GM13977 (cell line): ENCODE data around the gene GNAQ.
A peak's percentile ranks its signal among the peaks of the same experiment; 100 is the strongest.

ENCODE experiments used
- DNase-seq: peaks from one replicate; pipeline ENCODE4 v3.0.0; 2012; ENCODE audit warnings: low spot score
- in situ Hi-C: fragments of 300-500 bp; cut with MboI; formaldehyde crosslinking; loops from one replicate; pipeline ENCODE4 v1.12.0; 2022; ENCODE audit warnings: low sequenced_read_pairs, low pct_unique_long_range_greater_than_20kb, mixed read lengths, inconsistent platforms; ENCODE audit not compliant: unreplicated experiment
- TF ChIP-seq, protein P1 (sequence below): IDR thresholded peaks from 2 replicates; pipeline ENCODE4 v1.5.1; 2012; ENCODE audit warnings: mild to moderate bottlenecking, control low read depth; ENCODE audit not compliant: insufficient read depth; ENCODE audit errors: extremely low read depth, missing control alignments

The GNAQ gene

DNA sequence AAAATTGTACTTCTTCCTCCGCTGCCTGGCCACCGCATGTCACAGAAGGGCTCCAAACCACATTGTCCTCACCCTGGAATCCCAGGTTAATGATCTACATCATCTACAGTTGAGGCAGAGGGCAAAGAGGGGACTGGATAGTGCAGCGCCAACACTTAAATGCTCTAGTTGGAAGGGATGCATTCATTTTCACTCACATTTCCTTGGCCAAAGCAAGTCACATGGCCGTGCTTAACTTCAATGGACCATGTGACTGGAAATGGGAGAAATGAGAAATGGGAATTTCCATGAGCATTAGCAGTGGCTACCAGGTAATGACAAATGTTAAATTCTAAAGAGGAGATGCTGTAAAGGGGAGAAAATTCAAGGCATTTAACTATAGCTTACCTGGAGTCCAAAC, 13.3 kb upstream of the GNAQ start:
- in situ Hi-C loops, result no loop called here
- TF ChIP-seq, protein P1, sequence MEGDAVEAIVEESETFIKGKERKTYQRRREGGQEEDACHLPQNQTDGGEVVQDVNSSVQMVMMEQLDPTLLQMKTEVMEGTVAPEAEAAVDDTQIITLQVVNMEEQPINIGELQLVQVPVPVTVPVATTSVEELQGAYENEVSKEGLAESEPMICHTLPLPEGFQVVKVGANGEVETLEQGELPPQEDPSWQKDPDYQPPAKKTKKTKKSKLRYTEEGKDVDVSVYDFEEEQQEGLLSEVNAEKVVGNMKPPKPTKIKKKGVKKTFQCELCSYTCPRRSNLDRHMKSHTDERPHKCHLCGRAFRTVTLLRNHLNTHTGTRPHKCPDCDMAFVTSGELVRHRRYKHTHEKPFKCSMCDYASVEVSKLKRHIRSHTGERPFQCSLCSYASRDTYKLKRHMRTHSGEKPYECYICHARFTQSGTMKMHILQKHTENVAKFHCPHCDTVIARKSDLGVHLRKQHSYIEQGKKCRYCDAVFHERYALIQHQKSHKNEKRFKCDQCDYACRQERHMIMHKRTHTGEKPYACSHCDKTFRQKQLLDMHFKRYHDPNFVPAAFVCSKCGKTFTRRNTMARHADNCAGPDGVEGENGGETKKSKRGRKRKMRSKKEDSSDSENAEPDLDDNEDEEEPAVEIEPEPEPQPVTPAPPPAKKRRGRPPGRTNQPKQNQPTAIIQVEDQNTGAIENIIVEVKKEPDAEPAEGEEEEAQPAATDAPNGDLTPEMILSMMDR, result no peak
- DNase-seq, result no peak

GRCh38 chr9:78044189-78044588, 12.6 kb upstream of the GNAQ start:
- no peak for DNase-seq
- in situ Hi-C loops, result no loop called here
- TF ChIP-seq, protein P1, result no peak

DNA sequence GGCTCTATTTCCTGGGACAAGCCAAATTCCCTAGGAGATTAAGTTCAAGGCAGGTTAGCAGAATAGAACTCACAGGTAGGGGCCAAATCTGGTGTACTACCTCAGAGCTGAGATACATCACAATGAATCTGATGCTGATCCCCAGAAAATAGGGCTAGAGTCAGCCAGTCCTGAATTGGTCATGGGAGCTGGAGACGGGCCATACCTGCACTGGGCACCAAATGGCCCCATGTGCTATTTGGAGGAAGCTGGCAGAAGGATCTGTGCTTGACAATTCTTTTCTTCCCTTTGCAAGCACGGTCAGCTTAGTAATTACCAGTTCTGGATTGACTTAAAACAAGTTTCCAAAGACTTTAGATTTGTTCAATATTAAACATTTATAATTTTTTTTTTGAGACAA, 10.4 kb upstream of the GNAQ start:
- TF ChIP-seq, protein P1, result no peak
- in situ Hi-C loops, result no loop called here
- DNase-seq, result no peak

GRCh38 chr9:78040726-78041125, 9.1 kb upstream of the GNAQ start:
- in situ Hi-C loops, result no loop called here
- no peak for DNase-seq
- TF ChIP-seq, protein P1, result no peak

- DNase-seq, result no peak
- in situ Hi-C loops, result no loop called here
- TF ChIP-seq, protein P1, result no peak
These were observed 7.1 kb upstream of the GNAQ start for GRCh38 chr9:78038620-78039300.

- TF ChIP-seq, protein P1, result peak; percentile 70
- in situ Hi-C loops, result no loop called here
- DNase-seq, result peak; percentile 65
These were observed 3.9 kb upstream of the GNAQ start for GRCh38 chr9:78035383-78035993.

- in situ Hi-C loops, result no loop called here
- DNase-seq, result no peak
- TF ChIP-seq, protein P1, result no peak
These were observed 2.3 kb upstream of the GNAQ start for GRCh38 chr9:78033870-78034269.
